GM10266 (cell line): Measurements from ENCODE around the gene CAPN11.

Experiments
- DNase-seq: peaks from one replicate; pipeline ENCODE4 v3.0.0; 2012; ENCODE audit errors: extremely low spot score
- TF ChIP-seq, protein P1 (sequence below): IDR thresholded peaks from 2 replicates; pipeline ENCODE4 v1.5.1; 2012; ENCODE audit warnings: mild to moderate bottlenecking, low read depth; ENCODE audit not compliant: control insufficient read depth, insufficient read depth; ENCODE audit errors: missing control alignments

CAPN11 gene

DNA sequence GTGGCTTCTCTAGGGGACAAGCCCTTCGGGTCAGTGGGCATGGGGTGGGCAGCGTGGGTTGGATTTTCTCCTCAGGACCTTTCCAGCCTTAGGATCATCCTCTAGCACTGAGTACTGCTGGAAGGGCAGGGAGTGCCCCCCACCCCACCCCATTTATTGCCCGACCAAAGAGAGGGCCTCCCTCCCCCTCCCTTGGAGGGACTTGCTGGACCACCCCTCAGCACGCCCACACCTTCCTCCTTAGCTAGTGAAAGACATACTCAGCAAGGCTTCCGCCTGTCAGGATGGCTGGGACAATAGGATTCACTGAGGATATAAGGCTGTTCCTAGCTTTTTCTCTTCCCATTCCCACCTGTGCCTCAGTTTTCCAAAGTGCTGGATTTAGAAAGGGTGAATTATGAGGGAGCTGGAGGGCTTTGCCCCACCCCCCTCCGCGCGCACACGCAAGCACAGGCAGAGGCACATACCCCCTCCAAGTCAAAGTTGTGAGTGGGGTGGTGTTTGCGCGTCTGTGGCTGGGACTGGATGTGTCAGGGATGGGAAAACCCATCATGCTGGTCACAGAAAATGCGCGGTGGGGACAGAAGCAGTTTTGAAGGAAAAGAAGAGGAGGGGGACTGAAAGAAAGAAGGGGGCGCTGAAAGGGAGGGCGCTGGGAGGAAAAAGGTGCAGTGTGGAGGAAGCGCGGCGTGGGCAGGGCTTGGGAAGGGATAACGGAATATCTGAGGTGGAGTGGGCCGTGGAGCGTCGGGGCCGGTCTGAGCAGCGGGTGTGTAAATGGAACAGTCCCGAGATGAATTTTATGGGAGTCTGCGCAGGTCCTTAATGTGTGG is 64.1 kb downstream of the CAPN11 start:
- DNase-seq = no peak
- TF ChIP-seq, protein P1, sequence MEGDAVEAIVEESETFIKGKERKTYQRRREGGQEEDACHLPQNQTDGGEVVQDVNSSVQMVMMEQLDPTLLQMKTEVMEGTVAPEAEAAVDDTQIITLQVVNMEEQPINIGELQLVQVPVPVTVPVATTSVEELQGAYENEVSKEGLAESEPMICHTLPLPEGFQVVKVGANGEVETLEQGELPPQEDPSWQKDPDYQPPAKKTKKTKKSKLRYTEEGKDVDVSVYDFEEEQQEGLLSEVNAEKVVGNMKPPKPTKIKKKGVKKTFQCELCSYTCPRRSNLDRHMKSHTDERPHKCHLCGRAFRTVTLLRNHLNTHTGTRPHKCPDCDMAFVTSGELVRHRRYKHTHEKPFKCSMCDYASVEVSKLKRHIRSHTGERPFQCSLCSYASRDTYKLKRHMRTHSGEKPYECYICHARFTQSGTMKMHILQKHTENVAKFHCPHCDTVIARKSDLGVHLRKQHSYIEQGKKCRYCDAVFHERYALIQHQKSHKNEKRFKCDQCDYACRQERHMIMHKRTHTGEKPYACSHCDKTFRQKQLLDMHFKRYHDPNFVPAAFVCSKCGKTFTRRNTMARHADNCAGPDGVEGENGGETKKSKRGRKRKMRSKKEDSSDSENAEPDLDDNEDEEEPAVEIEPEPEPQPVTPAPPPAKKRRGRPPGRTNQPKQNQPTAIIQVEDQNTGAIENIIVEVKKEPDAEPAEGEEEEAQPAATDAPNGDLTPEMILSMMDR = no peak

GRCh38 chr6:44223319-44224028 is 64.9 kb downstream of the CAPN11 start, which contains the start of gene SLC29A1:
Gene SLC29A1, plus strand, starts transcription at chr6:44223595. Its CDS starts 3,719 bp downstream, at chr6:44227314.
- peak; percentile 96 for DNase-seq
- TF ChIP-seq, protein P1 = peak; percentile 32

DNA sequence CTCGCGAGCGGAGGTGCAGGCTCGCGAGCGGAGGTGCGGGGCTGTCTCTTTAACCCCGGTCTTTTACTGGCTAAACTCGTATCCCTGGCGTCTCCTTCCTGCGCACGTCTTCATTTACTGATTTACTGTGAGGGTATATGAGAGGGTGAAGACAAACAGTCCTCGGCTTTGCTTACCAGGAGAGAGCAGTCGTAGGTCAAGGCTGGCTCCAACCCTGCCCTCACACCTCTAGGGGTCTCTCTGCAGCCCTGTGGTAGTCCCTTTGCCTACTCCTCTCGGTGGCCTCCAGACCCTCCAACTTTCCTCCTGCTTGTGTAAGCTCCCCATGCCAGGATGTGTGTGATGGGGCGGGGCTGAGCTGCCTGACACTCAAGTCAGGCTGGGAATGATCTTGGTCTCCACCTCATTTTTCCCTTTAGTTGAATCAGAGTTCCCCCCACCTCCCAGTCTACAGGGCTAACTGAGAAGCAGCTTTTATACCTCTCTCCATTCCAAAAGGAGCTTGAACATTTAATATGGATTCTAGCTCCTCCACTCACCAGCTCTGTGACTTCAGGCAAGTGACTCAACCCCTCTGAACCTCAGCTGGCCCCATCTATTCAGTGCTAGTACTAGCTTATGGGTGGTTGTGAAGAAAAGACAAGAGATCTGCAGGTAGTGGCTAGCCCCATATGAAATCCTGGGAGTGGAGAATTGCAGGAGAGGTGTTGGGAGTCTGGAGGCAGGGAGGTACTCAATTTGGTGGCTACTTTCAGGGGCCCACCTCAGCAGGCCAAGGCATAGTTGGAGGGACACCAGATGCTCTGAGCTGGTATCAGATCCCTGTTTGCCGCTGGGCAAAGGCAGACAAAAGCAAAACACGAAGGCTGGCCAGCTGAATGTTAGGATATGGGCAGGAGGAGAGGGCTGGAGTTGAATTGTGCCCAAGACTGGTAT is 65.7 kb downstream of the CAPN11 start:
- no peak for DNase-seq
- TF ChIP-seq, protein P1 = no peak

- TF ChIP-seq, protein P1 = no peak
- no peak for DNase-seq
Observed at GRCh38 chr6:44224965-44225305, 66.3 kb downstream of the CAPN11 start.

DNA sequence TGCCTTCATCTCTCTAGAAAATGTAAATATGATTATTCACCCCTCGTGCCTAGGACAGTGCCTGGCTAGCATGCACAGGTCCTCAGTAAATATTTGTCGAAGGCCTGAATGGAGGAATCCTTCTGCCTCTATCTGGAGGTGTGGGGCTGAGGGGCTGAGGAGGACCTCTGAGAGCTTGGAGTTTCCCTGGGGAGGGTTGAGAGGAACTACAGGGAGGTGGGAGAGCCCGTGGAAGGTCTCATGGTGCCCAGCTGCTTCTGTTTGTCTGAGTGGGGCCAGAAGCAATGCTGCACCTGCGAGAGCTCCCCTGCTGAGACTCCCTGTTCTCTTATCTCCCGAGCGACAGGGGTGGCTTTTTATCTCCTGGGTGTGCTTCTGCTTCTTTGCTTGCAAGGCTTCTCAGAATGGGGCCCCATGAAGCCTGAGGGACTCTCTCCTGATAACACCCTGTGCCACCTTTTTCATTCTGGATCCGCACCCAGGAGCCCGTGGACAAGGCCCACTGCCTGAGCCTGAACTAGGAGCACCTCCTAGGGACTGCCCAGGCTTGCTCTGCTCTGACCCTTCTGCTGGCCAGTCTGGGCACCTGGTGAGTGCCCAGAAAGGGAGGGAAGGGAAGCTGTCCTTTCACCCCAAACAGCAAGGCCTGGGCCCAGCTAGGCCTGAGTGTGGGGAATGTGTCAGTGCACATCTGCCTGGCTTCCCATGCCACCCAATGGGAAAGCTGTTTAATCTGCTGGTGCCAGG is 67.1 kb downstream of the CAPN11 start:
- no peak for DNase-seq
- TF ChIP-seq, protein P1 = no peak

DNA sequence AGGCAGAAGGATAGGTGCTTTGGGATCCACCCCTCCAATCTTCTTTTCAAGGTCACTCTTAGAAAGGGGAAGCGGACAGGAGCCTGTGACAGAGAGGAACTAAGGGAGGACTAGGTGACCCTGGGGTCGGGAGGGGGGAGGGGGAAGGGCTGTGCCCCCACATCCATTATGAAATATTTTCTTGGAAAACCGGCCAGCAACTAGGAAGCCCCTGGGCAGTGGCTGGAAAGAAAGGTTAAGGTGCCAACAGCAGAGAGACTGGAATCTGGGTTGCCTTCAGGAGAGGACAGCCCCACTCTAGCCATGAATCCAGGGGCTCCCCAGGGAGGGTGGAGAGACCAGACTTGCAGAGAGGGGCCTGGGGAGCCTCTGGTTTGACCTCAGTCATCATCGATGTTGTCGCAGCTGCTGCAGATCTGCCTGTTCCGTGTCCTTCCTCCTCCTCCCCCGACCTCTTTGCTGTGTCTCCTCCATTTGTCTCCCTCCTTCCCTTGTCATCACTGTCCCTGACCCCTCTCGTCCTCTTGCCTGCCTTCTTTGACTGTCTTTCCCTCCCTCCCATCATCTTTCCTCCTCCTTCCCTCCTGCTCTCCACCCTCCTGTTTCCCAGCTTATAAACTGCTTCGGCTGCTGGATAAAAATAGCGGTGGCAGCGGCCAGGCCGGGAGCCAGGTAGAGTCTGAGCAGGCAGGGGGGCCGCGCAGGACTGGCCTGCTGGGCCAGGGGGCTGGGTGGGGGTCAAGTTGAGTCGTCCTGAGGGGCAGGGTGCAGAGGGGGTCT is 67.9 kb downstream of the CAPN11 start:
- TF ChIP-seq, protein P1 = no peak

More for the DNA sequence above, 67.9 kb downstream of the CAPN11 start:
- DNase-seq = no peak
